Peyer's patch (tissue), 4 donors: ENCODE data around the gene GRIK3.

Source experiments
- POLR2A ChIP-seq, 2 donors: fragments of 450-650 bp; IDR thresholded peaks; one replicate each; pipeline ENCODE4 v1.5.1; 2017; ENCODE audit warnings: antibody characterized with exemption in 2 of 2, mild to moderate bottlenecking in 2 of 2, moderate library complexity in 2 of 2
- TF ChIP-seq, protein P1 (sequence below), 6 experiments: fragments of 450-650 bp in 4 of 6; fragments of 200-600 bp in 2 of 6; sonication (generic) in 1 of 6; IDR thresholded peaks; one replicate each; pipeline ENCODE4 v1.5.1; 2017 to 2019; ENCODE audit warnings: antibody characterized with exemption in 6 of 6, mild to moderate bottlenecking in 3 of 6, moderate library complexity in 1 of 6

DNA sequence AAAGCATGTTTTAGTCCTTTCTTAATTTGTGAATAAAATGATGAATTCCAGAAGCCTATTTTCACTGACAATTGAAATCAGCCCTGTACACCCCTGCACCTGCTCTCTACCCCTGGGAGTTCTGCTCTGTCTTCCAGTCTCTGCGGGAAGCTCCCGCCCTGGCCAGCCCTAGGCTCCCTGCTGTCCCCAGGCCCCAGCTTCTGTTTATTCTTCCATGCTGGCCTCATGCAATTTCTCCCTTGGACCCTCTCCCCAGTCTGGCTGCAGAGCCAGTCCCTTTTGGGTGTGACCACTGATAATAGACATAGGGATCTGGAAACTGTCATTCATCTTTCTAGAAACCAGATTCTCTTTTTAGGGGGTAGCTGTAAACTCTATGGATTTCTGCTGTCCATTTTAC, 258.6 kb downstream of the GRIK3 start:
- TF ChIP-seq, protein P1, sequence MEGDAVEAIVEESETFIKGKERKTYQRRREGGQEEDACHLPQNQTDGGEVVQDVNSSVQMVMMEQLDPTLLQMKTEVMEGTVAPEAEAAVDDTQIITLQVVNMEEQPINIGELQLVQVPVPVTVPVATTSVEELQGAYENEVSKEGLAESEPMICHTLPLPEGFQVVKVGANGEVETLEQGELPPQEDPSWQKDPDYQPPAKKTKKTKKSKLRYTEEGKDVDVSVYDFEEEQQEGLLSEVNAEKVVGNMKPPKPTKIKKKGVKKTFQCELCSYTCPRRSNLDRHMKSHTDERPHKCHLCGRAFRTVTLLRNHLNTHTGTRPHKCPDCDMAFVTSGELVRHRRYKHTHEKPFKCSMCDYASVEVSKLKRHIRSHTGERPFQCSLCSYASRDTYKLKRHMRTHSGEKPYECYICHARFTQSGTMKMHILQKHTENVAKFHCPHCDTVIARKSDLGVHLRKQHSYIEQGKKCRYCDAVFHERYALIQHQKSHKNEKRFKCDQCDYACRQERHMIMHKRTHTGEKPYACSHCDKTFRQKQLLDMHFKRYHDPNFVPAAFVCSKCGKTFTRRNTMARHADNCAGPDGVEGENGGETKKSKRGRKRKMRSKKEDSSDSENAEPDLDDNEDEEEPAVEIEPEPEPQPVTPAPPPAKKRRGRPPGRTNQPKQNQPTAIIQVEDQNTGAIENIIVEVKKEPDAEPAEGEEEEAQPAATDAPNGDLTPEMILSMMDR (IDR thresholded peaks at IDR 0.05): no peak
- TF ChIP-seq POLR2A (IDR thresholded peaks at IDR 0.05): no peak
